Adrenal gland (tissue), 5 donors: ENCODE measurements around the gene KLF12.

ENCODE experiments used
- POLR2A ChIP-seq, 2 donors: fragments of 450-650 bp; IDR thresholded peaks; one replicate each; pipeline ENCODE4 v1.6.1; 2017; ENCODE audit warnings: antibody characterized with exemption in 2 of 2, mild to moderate bottlenecking in 2 of 2, moderate library complexity in 1 of 2
- TF ChIP-seq, protein P1 (sequence below), 6 experiments: fragments of 450-650 bp in 4 of 6; fragments of 200-600 bp in 2 of 6; sonication (generic) in 1 of 6; IDR thresholded peaks; 1 replicate in 5 of 6; 2 replicates in 1 of 6; pipeline versions ENCODE4 v1.5.1 to v1.8.0; 2016 to 2021; ENCODE audit warnings: antibody characterized with exemption in 6 of 6, mild to moderate bottlenecking in 2 of 6, moderate library complexity in 1 of 6
- donor health status: DM: no; HTN: no; CAD: no.

DNA sequence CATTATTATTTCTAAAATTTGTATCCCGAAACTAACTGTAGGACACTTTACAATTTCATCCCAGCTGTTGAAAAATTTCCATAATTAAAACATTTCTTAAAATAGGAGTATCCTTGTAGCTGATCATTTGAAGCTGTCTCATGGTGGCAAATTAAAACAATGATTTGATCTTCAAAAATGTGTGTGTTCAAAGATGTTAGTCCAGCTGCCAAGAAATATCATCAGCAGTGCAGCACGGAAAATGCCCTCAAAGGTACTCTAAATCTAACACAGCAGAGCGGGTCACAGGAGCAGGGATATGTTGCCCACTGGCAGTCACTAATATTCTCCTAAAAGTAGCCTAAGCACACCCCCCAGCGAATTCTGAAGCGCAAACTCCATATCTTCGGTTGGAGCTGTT, 31.0 kb downstream of the KLF12 start:
- TF ChIP-seq, protein P1, sequence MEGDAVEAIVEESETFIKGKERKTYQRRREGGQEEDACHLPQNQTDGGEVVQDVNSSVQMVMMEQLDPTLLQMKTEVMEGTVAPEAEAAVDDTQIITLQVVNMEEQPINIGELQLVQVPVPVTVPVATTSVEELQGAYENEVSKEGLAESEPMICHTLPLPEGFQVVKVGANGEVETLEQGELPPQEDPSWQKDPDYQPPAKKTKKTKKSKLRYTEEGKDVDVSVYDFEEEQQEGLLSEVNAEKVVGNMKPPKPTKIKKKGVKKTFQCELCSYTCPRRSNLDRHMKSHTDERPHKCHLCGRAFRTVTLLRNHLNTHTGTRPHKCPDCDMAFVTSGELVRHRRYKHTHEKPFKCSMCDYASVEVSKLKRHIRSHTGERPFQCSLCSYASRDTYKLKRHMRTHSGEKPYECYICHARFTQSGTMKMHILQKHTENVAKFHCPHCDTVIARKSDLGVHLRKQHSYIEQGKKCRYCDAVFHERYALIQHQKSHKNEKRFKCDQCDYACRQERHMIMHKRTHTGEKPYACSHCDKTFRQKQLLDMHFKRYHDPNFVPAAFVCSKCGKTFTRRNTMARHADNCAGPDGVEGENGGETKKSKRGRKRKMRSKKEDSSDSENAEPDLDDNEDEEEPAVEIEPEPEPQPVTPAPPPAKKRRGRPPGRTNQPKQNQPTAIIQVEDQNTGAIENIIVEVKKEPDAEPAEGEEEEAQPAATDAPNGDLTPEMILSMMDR (IDR thresholded peaks at IDR 0.05) = no peak
- TF ChIP-seq POLR2A (IDR thresholded peaks at IDR 0.05) = no peak
